Liver (tissue), 5 donors: Measurements from ENCODE around the gene ALG10. TPM values are rescaled to one million over a fixed set of nuclear protein-coding genes. Genes with fewer than 3 reads are reported as not detected.

Experiments used
- polyA plus RNA-seq, 2 donors: library from polyadenylated mRNA; stranded (reverse) in 1 of 2; unstranded in 1 of 2; fragments of 200-250 nt in 1 of 2; fragments of >200 nt in 1 of 2; fragmentation: Nextera tagmentation in 1 of 2; extraction: Ambion mirVana in 1 of 2; gene quantifications; one replicate each; pipeline versions ENCODE4 v1.2.1 to v1.2.3, GENCODE V29; 2013 to 2015
- small RNA-seq: library from RNA; depleted of rRNA; stranded (forward); fragments of <200 nt; gene quantifications from one replicate; pipeline ENCODE3, GENCODE V24; 2014
- total RNA-seq, 2 donors: library from RNA; depleted of rRNA; stranded (reverse); fragments of >200 nt; gene quantifications; one replicate each; pipeline ENCODE4 v1.2.3, GENCODE V29; 2014
- donor health status: healthy.
- donor health status: healthy.
- donor health status: healthy.

Gene ALG10
- total and polyA plus RNA-seq, 4 donors = 0.44 to 12.7 (median 4.2) TPM

Small RNAs within 50 kb of the gene (small RNA-seq; reads per million reads assigned to genes)
- not detected for gene RF00019
